Epithelial cell of proximal tubule (primary cell): ENCODE data around the gene ACER3. TPM values are rescaled to one million over a fixed set of nuclear protein-coding genes. Genes with fewer than 3 reads are reported as not detected.

Source experiments
- DNase-seq: peaks from one replicate; pipeline ENCODE4 v3.0.0-alpha.2; 2011; ENCODE audit warnings: low read depth
- H3K4me3 ChIP-seq: 2 replicates; pipeline ENCODE4 v1.5.1; 2011; ENCODE audit warnings: low read depth, mild to moderate bottlenecking, low read length
- total RNA-seq: library from RNA; depleted of rRNA; stranded (reverse); fragments of >200 nt; gene quantifications from 2 replicates; pipeline ENCODE4 v1.2.3, GENCODE V29; 2015
- TF ChIP-seq, protein P1 (sequence below): conservative IDR thresholded peaks from 2 replicates; pipeline ENCODE4 v1.5.1; 2012; ENCODE audit warnings: low read depth, mild to moderate bottlenecking, low read length

The ACER3 gene
- total RNA-seq, 1 donor from 2014 or later, result 11.4 TPM

DNA sequence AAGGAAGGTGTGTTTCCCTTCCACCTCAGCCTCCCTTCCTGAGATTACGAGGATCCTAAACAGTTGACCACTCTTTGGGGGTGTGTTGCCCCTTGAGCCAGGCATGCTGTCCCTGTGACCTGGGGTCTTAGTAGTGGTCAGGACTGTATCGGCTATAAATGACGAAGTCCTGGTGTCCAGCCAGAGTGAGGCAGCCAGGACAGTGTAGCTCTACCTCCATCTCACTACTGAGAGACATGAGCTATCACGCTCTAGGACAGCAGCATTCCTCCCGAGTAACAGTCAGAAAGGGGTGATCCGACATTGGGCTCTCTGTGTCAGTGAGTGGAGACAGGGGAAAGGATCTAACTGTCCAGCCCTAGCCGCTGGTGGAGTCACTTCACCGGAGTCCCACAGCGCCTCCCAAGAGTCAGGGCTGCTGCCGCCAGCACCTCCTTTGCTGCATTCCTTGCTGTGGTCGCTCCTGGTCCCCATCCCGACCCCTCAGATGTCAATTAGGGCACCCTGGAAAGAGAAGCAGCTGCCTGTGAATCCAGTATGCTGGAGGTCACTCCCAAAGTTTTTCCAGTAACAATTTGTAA is 170.2 kb downstream of the ACER3 start:
- DNase-seq, result no peak
- TF ChIP-seq, protein P1, sequence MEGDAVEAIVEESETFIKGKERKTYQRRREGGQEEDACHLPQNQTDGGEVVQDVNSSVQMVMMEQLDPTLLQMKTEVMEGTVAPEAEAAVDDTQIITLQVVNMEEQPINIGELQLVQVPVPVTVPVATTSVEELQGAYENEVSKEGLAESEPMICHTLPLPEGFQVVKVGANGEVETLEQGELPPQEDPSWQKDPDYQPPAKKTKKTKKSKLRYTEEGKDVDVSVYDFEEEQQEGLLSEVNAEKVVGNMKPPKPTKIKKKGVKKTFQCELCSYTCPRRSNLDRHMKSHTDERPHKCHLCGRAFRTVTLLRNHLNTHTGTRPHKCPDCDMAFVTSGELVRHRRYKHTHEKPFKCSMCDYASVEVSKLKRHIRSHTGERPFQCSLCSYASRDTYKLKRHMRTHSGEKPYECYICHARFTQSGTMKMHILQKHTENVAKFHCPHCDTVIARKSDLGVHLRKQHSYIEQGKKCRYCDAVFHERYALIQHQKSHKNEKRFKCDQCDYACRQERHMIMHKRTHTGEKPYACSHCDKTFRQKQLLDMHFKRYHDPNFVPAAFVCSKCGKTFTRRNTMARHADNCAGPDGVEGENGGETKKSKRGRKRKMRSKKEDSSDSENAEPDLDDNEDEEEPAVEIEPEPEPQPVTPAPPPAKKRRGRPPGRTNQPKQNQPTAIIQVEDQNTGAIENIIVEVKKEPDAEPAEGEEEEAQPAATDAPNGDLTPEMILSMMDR, result no peak
- H3K4me3 ChIP-seq, result no peak overlapping the region

DNA sequence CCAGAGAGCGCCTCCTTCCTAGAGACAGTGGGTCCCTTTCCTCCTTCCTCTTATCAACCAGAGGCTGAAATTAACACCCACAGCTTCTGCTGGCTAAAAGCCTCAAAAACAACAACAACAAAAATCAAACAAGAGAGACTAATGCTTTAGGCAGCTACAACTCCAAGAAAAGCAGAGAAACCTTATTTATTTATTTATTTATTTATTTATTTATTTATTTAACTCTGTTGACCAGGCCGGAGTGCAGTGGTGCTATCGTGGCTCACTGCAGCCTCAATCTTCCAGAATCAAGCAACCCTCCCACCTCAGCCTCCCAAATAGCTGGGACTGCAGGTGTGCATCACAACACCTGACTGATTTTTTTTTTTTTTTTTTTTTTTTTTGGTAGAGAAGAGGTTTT is 170.9 kb downstream of the ACER3 start:
- TF ChIP-seq, protein P1, result no peak
- H3K4me3 ChIP-seq, result no peak overlapping the region
- no peak for DNase-seq

DNA sequence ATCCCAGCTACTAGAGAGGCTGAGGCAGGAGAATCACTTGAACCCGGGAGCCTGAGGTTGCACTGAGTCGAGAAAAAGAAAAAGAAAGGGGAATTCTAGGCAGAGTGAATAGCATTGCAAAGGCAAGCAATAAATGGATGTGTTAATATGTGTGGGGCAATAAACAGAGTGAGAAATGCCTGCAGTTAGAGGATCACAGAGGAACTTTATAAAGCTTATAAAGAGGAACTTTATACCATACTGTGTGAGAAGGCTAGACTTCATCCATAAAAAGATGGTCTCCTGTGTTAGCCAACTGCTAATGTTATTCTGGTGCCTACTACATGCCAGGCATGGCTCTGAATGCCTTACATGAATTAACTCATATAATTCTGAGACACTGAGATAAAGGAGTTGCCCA is 174.3 kb downstream of the ACER3 start:
- DNase-seq, result no peak
- no peak overlapping the region for H3K4me3 ChIP-seq
- TF ChIP-seq, protein P1, result no peak

DNA sequence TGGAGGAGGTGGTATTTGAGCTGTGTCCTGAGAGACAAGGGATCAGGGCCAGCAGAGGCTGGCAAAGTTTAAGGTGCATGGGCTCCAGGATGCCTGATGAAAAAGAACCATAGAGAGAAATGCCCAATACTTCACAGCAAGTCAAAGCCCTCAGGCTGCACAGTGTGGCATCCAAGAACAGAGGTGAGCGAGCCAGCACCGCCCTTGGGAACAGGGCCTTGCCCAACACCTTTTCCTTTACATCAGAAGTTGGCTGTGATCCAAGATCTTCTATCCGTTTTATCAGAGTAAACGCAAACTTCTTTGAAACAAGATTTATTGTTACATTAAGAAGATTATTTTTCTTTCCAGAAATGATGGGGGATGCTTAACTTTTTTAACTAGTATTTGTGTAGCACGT is 174.9 kb downstream of the ACER3 start:
- no peak for DNase-seq
- H3K4me3 ChIP-seq, result no peak overlapping the region
- TF ChIP-seq, protein P1, result no peak

DNA sequence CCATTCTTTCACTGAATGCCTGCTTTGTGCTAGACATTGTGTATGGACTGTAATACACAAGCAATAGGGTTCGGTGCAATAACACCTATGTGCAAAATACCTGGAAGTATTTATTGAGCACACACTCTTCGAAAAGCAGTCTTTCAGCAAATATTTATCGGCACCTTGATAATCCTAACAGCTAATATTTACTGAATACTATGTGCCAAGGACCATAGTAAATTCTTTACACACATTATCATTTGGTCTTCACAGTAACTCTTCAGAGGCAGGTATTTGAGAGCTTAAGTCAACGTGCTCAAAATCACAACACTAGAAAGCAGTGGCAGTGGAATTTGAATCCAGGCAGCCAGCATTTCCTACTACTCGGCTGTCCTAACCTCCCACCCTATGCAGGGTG is 175.7 kb downstream of the ACER3 start:
- no peak for DNase-seq
- H3K4me3 ChIP-seq, result no peak overlapping the region
- TF ChIP-seq, protein P1, result no peak

DNA sequence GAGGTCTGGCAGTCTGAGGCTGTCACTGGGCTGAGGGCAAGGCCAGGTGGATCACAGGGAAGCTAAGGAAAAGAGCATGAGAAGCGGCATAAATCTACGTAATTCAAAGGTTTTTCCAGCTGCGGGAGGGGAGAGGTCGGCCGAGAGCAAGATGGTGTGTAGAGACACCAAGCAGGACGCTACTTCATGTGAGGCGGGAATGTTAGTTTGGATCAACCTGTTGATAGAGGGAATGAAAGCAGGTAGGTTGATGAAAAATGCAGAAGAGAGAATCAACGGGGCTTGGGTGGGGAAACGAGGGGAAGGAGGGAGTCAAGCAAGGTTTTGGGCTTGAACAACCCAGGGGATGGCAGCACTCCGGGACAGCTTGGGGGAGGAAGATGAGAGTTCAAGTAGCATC is 176.3 kb downstream of the ACER3 start:
- TF ChIP-seq, protein P1, result no peak
- H3K4me3 ChIP-seq, result no peak overlapping the region
- no peak for DNase-seq
